Gastroesophageal sphincter (tissue), 2 donors: ENCODE results near the gene NIM1K.

Experiments used
- POLR2A ChIP-seq, 2 donors: fragments of 450-650 bp; IDR thresholded peaks; one replicate each; pipeline ENCODE4 v1.6.1; 2017; ENCODE audit warnings: antibody characterized with exemption in 2 of 2, mild to moderate bottlenecking in 2 of 2, moderate library complexity in 1 of 2
- POLR2AphosphoS5 ChIP-seq: sonication (generic); formaldehyde crosslinking; IDR thresholded peaks from one replicate; pipeline ENCODE4 v1.6.1; 2017; ENCODE audit warnings: antibody characterized with exemption

GRCh38 chr5:43215073-43215631, 23.1 kb downstream of the NIM1K start:
- no peak for TF ChIP-seq POLR2AphosphoS5
- TF ChIP-seq POLR2A (IDR thresholded peaks at IDR 0.05): no peak
